Measurements from ENCODE around the gene WDR83. TPM values are rescaled to one million over a fixed set of nuclear protein-coding genes. Genes with fewer than 3 reads are reported as not detected.

Gene WDR83
- total RNA-seq, 1 donor from 2014 or later, result 16.3 TPM

DNA sequence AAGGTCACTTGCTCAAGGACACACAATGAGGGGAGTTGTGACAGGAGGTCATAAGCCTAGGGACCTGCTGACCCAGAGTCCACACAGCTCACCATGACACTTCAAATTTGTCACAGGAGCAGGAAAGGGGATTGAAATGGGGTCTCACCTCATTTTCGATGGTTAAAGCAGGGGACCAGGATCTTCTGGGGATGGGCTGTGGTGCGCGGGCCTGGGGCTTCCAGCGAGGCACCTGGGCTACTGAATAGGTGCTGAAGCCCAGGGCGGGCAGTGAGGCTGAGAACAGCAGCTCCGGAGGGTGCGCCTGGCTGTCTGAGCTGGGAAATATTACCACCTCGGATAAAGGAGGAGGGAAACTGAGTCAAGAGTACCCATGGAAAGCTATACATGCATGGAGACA, 11.1 kb upstream of the WDR83 start:
- Mint-ChIP-seq H3K4me3 (ENCODE audit: unreplicated experiment) (peak overlapping the region; percentile 47), H3K27me3 (ENCODE audit: unreplicated experiment) (peaks cover 5% of the 10 kb centered on the region), H3K36me3 (ENCODE audit: unreplicated experiment) (peaks cover 11% of the 10 kb centered on the region), H3K27ac (ENCODE audit: unreplicated experiment) (no peak overlapping the region), H3K9me3 (ENCODE audit: unreplicated experiment) (no peaks in the 10 kb centered on the region), H3K4me1 (ENCODE audit: low read depth, unreplicated experiment) (no peaks in the 10 kb centered on the region)
- DNase-seq, result no peak
- TF ChIP-seq, protein P1, sequence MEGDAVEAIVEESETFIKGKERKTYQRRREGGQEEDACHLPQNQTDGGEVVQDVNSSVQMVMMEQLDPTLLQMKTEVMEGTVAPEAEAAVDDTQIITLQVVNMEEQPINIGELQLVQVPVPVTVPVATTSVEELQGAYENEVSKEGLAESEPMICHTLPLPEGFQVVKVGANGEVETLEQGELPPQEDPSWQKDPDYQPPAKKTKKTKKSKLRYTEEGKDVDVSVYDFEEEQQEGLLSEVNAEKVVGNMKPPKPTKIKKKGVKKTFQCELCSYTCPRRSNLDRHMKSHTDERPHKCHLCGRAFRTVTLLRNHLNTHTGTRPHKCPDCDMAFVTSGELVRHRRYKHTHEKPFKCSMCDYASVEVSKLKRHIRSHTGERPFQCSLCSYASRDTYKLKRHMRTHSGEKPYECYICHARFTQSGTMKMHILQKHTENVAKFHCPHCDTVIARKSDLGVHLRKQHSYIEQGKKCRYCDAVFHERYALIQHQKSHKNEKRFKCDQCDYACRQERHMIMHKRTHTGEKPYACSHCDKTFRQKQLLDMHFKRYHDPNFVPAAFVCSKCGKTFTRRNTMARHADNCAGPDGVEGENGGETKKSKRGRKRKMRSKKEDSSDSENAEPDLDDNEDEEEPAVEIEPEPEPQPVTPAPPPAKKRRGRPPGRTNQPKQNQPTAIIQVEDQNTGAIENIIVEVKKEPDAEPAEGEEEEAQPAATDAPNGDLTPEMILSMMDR (IDR thresholded peaks at IDR 0.05; ENCODE audit: partially characterized antibody, unreplicated experiment), result no peak

DNA sequence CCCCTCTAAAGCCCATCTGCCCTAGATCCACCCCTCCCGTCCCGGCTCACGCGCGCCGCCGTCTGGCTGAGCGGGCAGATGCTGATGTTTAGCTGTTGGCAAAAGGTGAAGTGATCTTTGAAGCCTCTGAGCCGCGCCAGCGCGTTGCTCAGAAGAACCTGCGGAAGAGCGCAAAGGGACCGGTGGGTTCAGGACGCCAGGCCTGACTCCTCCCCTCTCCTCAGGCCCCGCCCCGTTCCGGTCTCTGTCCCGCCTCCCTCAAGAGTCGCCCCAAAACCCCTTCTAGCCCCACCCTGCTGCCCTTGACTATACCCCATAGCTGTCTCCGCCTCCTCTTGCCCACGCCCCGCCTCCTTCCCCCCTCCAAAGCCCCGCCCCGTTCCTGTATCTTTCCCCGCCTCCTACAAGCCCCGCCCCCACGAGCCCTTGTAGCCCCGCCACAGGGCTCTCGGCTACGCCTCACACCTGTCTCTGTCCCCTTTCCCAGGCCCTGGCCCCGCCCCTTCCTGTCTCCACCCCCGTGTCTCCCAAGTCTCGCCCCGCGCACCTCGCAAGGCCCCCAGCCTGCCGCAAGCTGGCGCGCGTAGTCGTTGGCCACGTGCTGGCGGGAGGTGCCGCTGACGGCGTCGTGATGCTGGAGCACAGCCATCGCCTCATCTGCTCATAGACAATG, 9.6 kb upstream of the WDR83 start:
- H3K9me3 Mint-ChIP-seq (ENCODE audit: unreplicated experiment), result no peaks in the 10 kb centered on the region
- DNase-seq, result no peak
- H3K27ac Mint-ChIP-seq (ENCODE audit: unreplicated experiment), result no peak overlapping the region
- H3K4me3 Mint-ChIP-seq (ENCODE audit: unreplicated experiment), result no peak overlapping the region
- H3K27me3 Mint-ChIP-seq (ENCODE audit: unreplicated experiment), result peaks cover 5% of the 10 kb centered on the region
- TF ChIP-seq, protein P1 (IDR thresholded peaks at IDR 0.05; ENCODE audit: partially characterized antibody, unreplicated experiment), result no peak
- H3K4me1 Mint-ChIP-seq (ENCODE audit: low read depth, unreplicated experiment), result no peaks in the 10 kb centered on the region
- peaks cover 6% of the 10 kb centered on the region for H3K36me3 Mint-ChIP-seq (ENCODE audit: unreplicated experiment)

DNA sequence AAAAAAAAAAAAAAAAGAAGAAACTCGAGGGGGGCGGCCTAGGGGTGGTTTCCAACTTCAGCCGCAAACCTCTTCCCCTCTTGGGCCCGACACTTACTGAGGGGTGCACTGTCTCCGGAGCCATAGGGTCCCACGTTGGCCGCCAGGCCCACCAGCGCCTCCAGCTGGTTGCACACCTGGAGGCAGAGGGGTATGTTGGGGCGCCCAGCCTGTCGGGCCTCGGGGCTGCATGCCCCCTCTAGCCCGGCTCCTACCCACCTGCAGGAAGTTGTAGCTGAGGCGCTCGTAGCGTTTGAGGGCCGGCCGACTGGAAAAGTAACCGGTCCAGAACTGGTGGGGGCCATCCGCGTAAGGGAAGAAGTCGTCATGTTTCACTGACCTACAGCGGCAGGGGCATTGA, 8.6 kb upstream of the WDR83 start:
- Mint-ChIP-seq H3K4me1 (ENCODE audit: low read depth, unreplicated experiment) (no peaks in the 10 kb centered on the region), H3K36me3 (ENCODE audit: unreplicated experiment) (peaks cover 6% of the 10 kb centered on the region), H3K27ac (ENCODE audit: unreplicated experiment) (no peak overlapping the region), H3K27me3 (ENCODE audit: unreplicated experiment) (peaks cover 5% of the 10 kb centered on the region), H3K4me3 (ENCODE audit: unreplicated experiment) (no peak overlapping the region), H3K9me3 (ENCODE audit: unreplicated experiment) (no peaks in the 10 kb centered on the region)
- no peak for DNase-seq
- TF ChIP-seq, protein P1 (IDR thresholded peaks at IDR 0.05; ENCODE audit: partially characterized antibody, unreplicated experiment), result no peak

DNA sequence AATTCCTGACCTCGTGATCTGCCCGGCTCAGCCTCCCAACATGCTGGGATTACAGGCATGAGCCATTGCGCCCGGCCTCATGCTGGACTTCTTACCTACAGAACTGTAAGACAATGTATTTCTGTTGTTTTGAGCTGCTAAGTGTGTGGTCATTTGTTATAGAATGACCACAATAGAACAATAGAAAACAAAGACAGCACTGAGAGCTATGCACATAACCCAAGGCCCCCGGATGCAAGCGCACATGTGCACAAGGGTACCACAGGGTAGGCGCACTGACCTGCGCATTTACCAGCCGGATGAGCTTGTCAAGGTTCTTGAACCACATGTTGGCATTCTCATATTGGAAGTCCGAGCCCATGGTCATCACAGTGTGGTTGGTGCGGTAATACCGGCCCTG, 5.6 kb upstream of the WDR83 start:
- no peak for DNase-seq
- Mint-ChIP-seq H3K4me3 (ENCODE audit: unreplicated experiment) (no peak overlapping the region), H3K9me3 (ENCODE audit: unreplicated experiment) (no peaks in the 10 kb centered on the region), H3K27me3 (ENCODE audit: unreplicated experiment) (peaks cover 2% of the 10 kb centered on the region), H3K36me3 (ENCODE audit: unreplicated experiment) (no peaks in the 10 kb centered on the region), H3K27ac (ENCODE audit: unreplicated experiment) (no peak overlapping the region), H3K4me1 (ENCODE audit: low read depth, unreplicated experiment) (peaks cover 3% of the 10 kb centered on the region)
- TF ChIP-seq, protein P1 (IDR thresholded peaks at IDR 0.05; ENCODE audit: partially characterized antibody, unreplicated experiment), result no peak

DNA sequence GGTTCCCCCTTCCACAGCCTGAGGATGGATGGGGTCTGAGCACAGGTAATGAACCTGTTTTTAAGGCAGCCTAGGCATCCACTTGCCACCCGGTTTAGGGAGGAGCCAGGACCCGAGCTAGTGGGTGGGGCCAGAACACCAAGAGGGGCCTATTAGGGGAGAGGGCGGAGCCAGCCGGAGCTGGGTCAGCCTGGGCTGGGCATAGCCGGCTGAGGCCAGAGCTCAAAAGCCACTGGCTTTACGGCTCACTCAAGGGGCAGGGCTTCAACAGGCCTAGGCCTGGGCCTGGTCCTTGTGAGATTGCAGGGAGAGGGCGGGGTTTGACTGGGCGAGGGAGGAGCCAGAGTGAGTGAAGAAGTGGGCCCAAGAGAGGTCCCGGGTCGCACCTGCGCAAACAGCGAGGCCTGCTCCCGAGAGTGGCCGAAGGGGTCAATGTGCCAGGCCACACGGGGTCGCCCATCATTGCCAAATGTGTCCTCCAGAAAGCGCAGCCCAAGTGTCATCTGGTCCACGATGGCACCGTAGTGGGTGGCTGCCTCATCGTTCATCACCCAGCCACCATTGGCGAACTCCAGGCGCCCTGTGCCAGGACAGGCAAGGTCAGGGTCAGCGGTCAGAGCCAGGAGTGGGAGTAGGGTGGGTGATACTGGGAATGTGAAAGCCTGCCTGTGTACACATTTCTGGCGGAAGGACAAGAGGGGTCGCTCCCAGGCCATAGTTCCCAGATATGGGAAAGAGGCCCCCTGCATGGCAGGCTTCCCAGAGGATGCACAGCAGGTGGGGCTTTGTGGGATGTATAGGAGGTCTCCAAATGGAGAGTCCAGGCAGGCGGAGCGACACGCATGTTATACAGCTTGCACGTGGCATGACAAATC, 2.0 kb upstream of the WDR83 start:
- H3K27ac Mint-ChIP-seq (ENCODE audit: unreplicated experiment), result no peak overlapping the region

More for the DNA sequence above, 2.0 kb upstream of the WDR83 start:
- Mint-ChIP-seq H3K4me3 (ENCODE audit: unreplicated experiment) (no peak overlapping the region), H3K9me3 (ENCODE audit: unreplicated experiment) (peaks cover 2% of the 10 kb centered on the region), H3K4me1 (ENCODE audit: low read depth, unreplicated experiment) (peaks cover 16% of the 10 kb centered on the region), H3K36me3 (ENCODE audit: unreplicated experiment) (no peaks in the 10 kb centered on the region), H3K27me3 (ENCODE audit: unreplicated experiment) (peaks cover 6% of the 10 kb centered on the region)
- no peak for DNase-seq
- TF ChIP-seq, protein P1 (IDR thresholded peaks at IDR 0.05; ENCODE audit: partially characterized antibody, unreplicated experiment), result no peak

Measured in glutamatergic neuron (in vitro differentiated cells).